Transverse colon (tissue), 4 donors: Measurements from ENCODE around the gene HEXA. TPM values are rescaled to one million over a fixed set of nuclear protein-coding genes. Genes with fewer than 3 reads are reported as not detected.

ENCODE experiments used
- DNase-seq: peaks from one replicate; pipeline ENCODE4 v3.0.0-alpha.2; 2019
- H3K27ac ChIP-seq, 4 donors: fragments of 200-600 bp; sonication (generic); 2 replicates each; pipeline ENCODE4 v1.5.1; 2016 to 2018; ENCODE audit warnings: inconsistent platforms in 4 of 4
- H3K27me3 ChIP-seq: fragments of 200-600 bp; sonication (generic); 2 replicates; pipeline ENCODE4 v1.5.1; 2017; ENCODE audit warnings: inconsistent platforms
- H3K36me3 ChIP-seq, 4 donors: fragments of 200-600 bp; sonication (generic); 2 replicates each; pipeline ENCODE4 v1.5.1; 2017 to 2019; ENCODE audit warnings: inconsistent platforms in 4 of 4
- H3K4me1 ChIP-seq, 4 donors: fragments of 200-600 bp; sonication (generic); 2 replicates each; pipeline ENCODE4 v1.5.1; 2017 to 2020; ENCODE audit warnings: inconsistent platforms in 4 of 4
- H3K4me3 ChIP-seq, 4 donors: fragments of 200-600 bp; sonication (generic); 1 replicate in 1 of 4; 2 replicates in 3 of 4; pipeline versions ENCODE4 v1.5.1 to v1.6.1; 2017 to 2019; ENCODE audit warnings: inconsistent platforms in 4 of 4
- H3K9me3 ChIP-seq, 2 donors: fragments of 200-600 bp; sonication (generic); 2 replicates each; pipeline ENCODE4 v1.5.1; 2017 to 2019; ENCODE audit warnings: inconsistent platforms in 2 of 2
- EP300 ChIP-seq: sonication (generic); formaldehyde crosslinking; IDR thresholded peaks from one replicate; pipeline ENCODE4 v1.6.1; 2017; ENCODE audit warnings: antibody characterized with exemption, low read depth
- POLR2A ChIP-seq: fragments of 450-650 bp; IDR thresholded peaks from one replicate; pipeline ENCODE4 v1.6.1; 2016; ENCODE audit warnings: antibody characterized with exemption, mild to moderate bottlenecking, moderate library complexity
- POLR2AphosphoS5 ChIP-seq, 3 donors: sonication (generic); formaldehyde crosslinking; IDR thresholded peaks; one replicate each; pipeline ENCODE4 v1.6.1; 2016; ENCODE audit warnings: antibody characterized with exemption in 3 of 3
- WGBS, 2 donors: methylation state at CpG; one replicate each; pipeline ENCODE4 v1.1.5; 2018; ENCODE audit warnings: low coverage in 1 of 2; 5-methylcytosine and 5-hydroxymethylcytosine counted together
- in situ Hi-C, 4 donors: fragments of 200-750 bp; cut with MboI; loops; one replicate each; pipeline versions ENCODE4 v1.15.0 to v1.15.1; 2017; ENCODE audit warnings: low sequenced_read_pairs in 3 of 4, low pct_ligation_motif_present in 1 of 4, low pct_unique_long_range_greater_than_20kb in 1 of 4
- intact Hi-C: fragments of 100-400 bp; cut with DNase I; formaldehyde crosslinking; loops from one replicate; pipeline ENCODE4 v1.15.1; 2023; ENCODE audit warnings: low total_unique reads
- total RNA-seq, 4 donors: library from RNA; depleted of rRNA; stranded (reverse); fragments of >200 nt; gene quantifications; one replicate each; pipeline ENCODE4 v1.1.0, GENCODE V29; 2016
- TF ChIP-seq, protein P1 (sequence below), 5 experiments: fragments of 200-600 bp in 3 of 5; fragments of 450-650 bp in 2 of 5; sonication (generic) in 3 of 5; IDR thresholded peaks; 1 replicate in 2 of 5; 2 replicates in 3 of 5; pipeline ENCODE4 v1.5.1; 2016 to 2017; ENCODE audit warnings: antibody characterized with exemption in 5 of 5, inconsistent platforms in 3 of 5, mild to moderate bottlenecking in 2 of 5, moderate library complexity in 1 of 5

HEXA gene
- total RNA-seq, 4 donors from 2014 or later = 19.9 to 69.9 (median 50.9) TPM

GRCh38 chr15:72302955-72303354 is 72.9 kb downstream of the HEXA start:
- in situ Hi-C loops (loop anchor here in 1 of 4 donors (10.0 kb wide), 1 partner anchor 372 kb away; no protein-coding TSS in a partner anchor), intact Hi-C loops (no loop called here)
- no peak for DNase-seq
- WGBS, 2 donors = 58 to 60% methylated on average over 1 of the region's 1 CpG
- Histone ChIP-seq H3K36me3 (no peaks in the 10 kb centered on the region), H3K27ac (no peak overlapping the region), H3K9me3 (no peaks in the 10 kb centered on the region), H3K4me1 (no peaks in the 10 kb centered on the region), H3K27me3 (no peaks in the 10 kb centered on the region), H3K4me3 (no peak overlapping the region)
- TF ChIP-seq, protein P1, sequence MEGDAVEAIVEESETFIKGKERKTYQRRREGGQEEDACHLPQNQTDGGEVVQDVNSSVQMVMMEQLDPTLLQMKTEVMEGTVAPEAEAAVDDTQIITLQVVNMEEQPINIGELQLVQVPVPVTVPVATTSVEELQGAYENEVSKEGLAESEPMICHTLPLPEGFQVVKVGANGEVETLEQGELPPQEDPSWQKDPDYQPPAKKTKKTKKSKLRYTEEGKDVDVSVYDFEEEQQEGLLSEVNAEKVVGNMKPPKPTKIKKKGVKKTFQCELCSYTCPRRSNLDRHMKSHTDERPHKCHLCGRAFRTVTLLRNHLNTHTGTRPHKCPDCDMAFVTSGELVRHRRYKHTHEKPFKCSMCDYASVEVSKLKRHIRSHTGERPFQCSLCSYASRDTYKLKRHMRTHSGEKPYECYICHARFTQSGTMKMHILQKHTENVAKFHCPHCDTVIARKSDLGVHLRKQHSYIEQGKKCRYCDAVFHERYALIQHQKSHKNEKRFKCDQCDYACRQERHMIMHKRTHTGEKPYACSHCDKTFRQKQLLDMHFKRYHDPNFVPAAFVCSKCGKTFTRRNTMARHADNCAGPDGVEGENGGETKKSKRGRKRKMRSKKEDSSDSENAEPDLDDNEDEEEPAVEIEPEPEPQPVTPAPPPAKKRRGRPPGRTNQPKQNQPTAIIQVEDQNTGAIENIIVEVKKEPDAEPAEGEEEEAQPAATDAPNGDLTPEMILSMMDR (IDR thresholded peaks at IDR 0.05) = no peak
- TF ChIP-seq POLR2A (no peak), EP300 (no peak), POLR2AphosphoS5 (IDR thresholded peaks at IDR 0.05) (no peak)

Other genes with a start within 250 kb of the HEXA start
- 1 to 10 TPM in 1 of 4 donors, under 1 TPM in 1, not detected in 2; 0.41 to 1.4 TPM for gene GRAMD2A, start 178.2 kb downstream of the HEXA start, total RNA-seq
- gene PKM, start 144.8 kb downstream of the HEXA start, total RNA-seq = 100 to 1,000 TPM; 259 to 431 (median 291) TPM
- 100 to 1,000 TPM in 1 of 4 donors, 10 to 100 TPM in 3; 44.1 to 152 (median 57.9) TPM for gene PARP6, start 103.5 kb downstream of the HEXA start, total RNA-seq
- gene CELF6, start 55.9 kb downstream of the HEXA start, total RNA-seq = 10 to 100 TPM in 1 of 4 donors, 1 to 10 TPM in 3; 1.5 to 12.9 (median 4.7) TPM
- not detected for gene TMEM202, start 22.3 kb upstream of the HEXA start, total RNA-seq
- gene ARIH1, start 98.3 kb upstream of the HEXA start, total RNA-seq = 100 to 1,000 TPM in 1 of 4 donors, 10 to 100 TPM in 3; 15.7 to 108 (median 53.1) TPM